Osteoblast (primary cell): ENCODE data around the gene RAB40B. TPM values are rescaled to one million over a fixed set of nuclear protein-coding genes. Genes with fewer than 3 reads are reported as not detected.

ENCODE experiments used
- DNase-seq: peaks from one replicate; pipeline ENCODE4 v3.0.0; 2011; ENCODE audit warnings: low spot score, mixed read lengths; ENCODE audit not compliant: insufficient read length; ENCODE audit errors: missing footprints
- H2AFZ ChIP-seq: 2 replicates; pipeline ENCODE4 v1.6.0; 2011; ENCODE audit warnings: mild to moderate bottlenecking, low read length
- H3K27ac ChIP-seq: 2 replicates; pipeline ENCODE4 v1.5.1; 2011; ENCODE audit warnings: mild to moderate bottlenecking, low read depth, low read length, moderate library complexity
- H3K27me3 ChIP-seq: 2 replicates; pipeline ENCODE4 v1.6.0; 2012; ENCODE audit warnings: mild to moderate bottlenecking, control low read depth, inconsistent platforms, low read length, moderate library complexity; ENCODE audit not compliant: insufficient read depth
- H3K36me3 ChIP-seq: 2 replicates; pipeline ENCODE4 v1.5.1; 2011; ENCODE audit warnings: mild to moderate bottlenecking, low read length, control low read depth, moderate library complexity; ENCODE audit not compliant: insufficient read depth
- H3K4me1 ChIP-seq: 2 replicates; pipeline ENCODE4 v1.5.1; 2011; ENCODE audit warnings: mild to moderate bottlenecking, low read length, control low read depth, moderate library complexity; ENCODE audit not compliant: insufficient read depth
- H3K4me2 ChIP-seq: 2 replicates; pipeline ENCODE4 v1.6.0; 2011; ENCODE audit warnings: mild to moderate bottlenecking, low read length; ENCODE audit not compliant: insufficient read depth
- H3K4me3 ChIP-seq: fragments of 200-600 bp; sonication (generic); 3 replicates; pipeline ENCODE4 v1.5.1; 2012; ENCODE audit warnings: mild to moderate bottlenecking, low read length, inconsistent platforms; ENCODE audit not compliant: insufficient read depth
- H3K79me2 ChIP-seq: 2 replicates; pipeline ENCODE4 v1.6.0; 2012; ENCODE audit warnings: mild to moderate bottlenecking, low read length, control low read depth, inconsistent platforms; ENCODE audit not compliant: insufficient read depth
- H3K9me3 ChIP-seq: 2 replicates; pipeline ENCODE4 v1.5.1; 2011; ENCODE audit warnings: low read depth, low read length, control low read depth
- H4K20me1 ChIP-seq: 2 replicates; pipeline ENCODE4 v1.6.0; 2012; ENCODE audit warnings: mild to moderate bottlenecking, low read length, control low read depth; ENCODE audit not compliant: insufficient read depth
- CTCF ChIP-seq: IDR thresholded peaks from 2 replicates; pipeline ENCODE4 v1.5.1; 2011; ENCODE audit warnings: mild to moderate bottlenecking, low read depth, low read length, moderate library complexity; ENCODE audit errors: extremely low read depth
- total RNA-seq: library from RNA; depleted of rRNA; stranded (reverse); fragments of >200 nt; gene quantifications from 2 replicates; pipeline ENCODE4 v1.2.3, GENCODE V29; 2012

Gene RAB40B
- total RNA-seq, 1 donor, result 8.3 TPM

GRCh38 chr17:82613283-82614094 lies 85.0 kb downstream of the RAB40B start:
- H3K27ac ChIP-seq, result no peak overlapping the region
- H3K4me2 ChIP-seq, result no peak overlapping the region
- no peaks in the 10 kb centered on the region for H4K20me1 ChIP-seq
- no peaks in the 10 kb centered on the region for H3K27me3 ChIP-seq
- H3K36me3 ChIP-seq, result peaks cover 46% of the 10 kb centered on the region
- DNase-seq, result no peak
- no peak overlapping the region for H2AFZ ChIP-seq
- H3K9me3 ChIP-seq, result no peaks in the 10 kb centered on the region
- H3K79me2 ChIP-seq, result no peaks in the 10 kb centered on the region
- no peaks in the 10 kb centered on the region for H3K4me1 ChIP-seq
- TF ChIP-seq CTCF, result no peak
- H3K4me3 ChIP-seq, result no peak overlapping the region

GRCh38 chr17:82611140-82612058 lies 87.1 kb downstream of the RAB40B start:
- DNase-seq, result no peak
- no peaks in the 10 kb centered on the region for H3K27me3 ChIP-seq
- no peak overlapping the region for H3K27ac ChIP-seq
- no peak overlapping the region for H2AFZ ChIP-seq
- no peak overlapping the region for H3K4me3 ChIP-seq
- H3K4me1 ChIP-seq, result no peaks in the 10 kb centered on the region
- no peak overlapping the region for H3K4me2 ChIP-seq
- no peaks in the 10 kb centered on the region for H3K79me2 ChIP-seq
- peaks cover 42% of the 10 kb centered on the region for H3K36me3 ChIP-seq
- TF ChIP-seq CTCF, result no peak
- H3K9me3 ChIP-seq, result no peaks in the 10 kb centered on the region
- no peaks in the 10 kb centered on the region for H4K20me1 ChIP-seq

DNA sequence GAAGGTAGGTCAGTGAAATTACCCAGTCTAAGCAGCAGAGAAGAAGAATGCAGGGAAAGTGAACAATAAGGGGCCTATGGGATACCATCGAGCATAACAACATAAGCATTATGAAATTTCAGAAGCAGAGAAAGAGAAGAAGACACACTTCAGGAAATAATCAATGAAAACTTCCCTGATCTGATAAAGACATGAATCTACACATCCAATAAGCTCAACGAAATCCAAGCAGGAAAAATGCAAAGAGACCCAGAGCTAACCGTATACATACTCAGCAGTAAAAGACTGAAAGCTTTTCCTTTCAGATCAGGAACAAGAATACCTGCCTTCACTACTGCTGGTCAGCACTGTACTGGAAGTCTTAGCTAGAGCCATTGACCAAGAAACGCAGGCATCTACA lies 88.8 kb downstream of the RAB40B start:
- H3K4me2 ChIP-seq, result no peak overlapping the region
- no peak overlapping the region for H3K4me3 ChIP-seq
- H3K79me2 ChIP-seq, result peaks cover 4% of the 10 kb centered on the region
- H3K27ac ChIP-seq, result no peak overlapping the region
- H2AFZ ChIP-seq, result no peak overlapping the region
- no peak for TF ChIP-seq CTCF
- H3K4me1 ChIP-seq, result no peaks in the 10 kb centered on the region
- no peaks in the 10 kb centered on the region for H3K9me3 ChIP-seq
- no peak for DNase-seq
- H3K36me3 ChIP-seq, result peaks cover 40% of the 10 kb centered on the region
- H4K20me1 ChIP-seq, result no peaks in the 10 kb centered on the region
- no peaks in the 10 kb centered on the region for H3K27me3 ChIP-seq

GRCh38 chr17:82608816-82609215 lies 89.7 kb downstream of the RAB40B start:
- no peak overlapping the region for H3K4me2 ChIP-seq
- no peak overlapping the region for H2AFZ ChIP-seq
- H3K36me3 ChIP-seq, result peaks cover 44% of the 10 kb centered on the region
- H3K4me1 ChIP-seq, result no peaks in the 10 kb centered on the region
- no peaks in the 10 kb centered on the region for H3K9me3 ChIP-seq
- TF ChIP-seq CTCF, result no peak
- H3K4me3 ChIP-seq, result no peak overlapping the region
- no peaks in the 10 kb centered on the region for H4K20me1 ChIP-seq
- H3K27ac ChIP-seq, result no peak overlapping the region
- no peaks in the 10 kb centered on the region for H3K27me3 ChIP-seq
- peaks cover 4% of the 10 kb centered on the region for H3K79me2 ChIP-seq
- no peak for DNase-seq
